ENCODE data around the gene LRRC55. TPM values are rescaled to one million over a fixed set of nuclear protein-coding genes. Genes with fewer than 3 reads are reported as not detected.

The LRRC55 gene
- total RNA-seq, 1 donor from 2014 or later, result 0.12 TPM

- no peak for TF ChIP-seq CTCF (IDR thresholded peaks at IDR 0.05; ENCODE audit: unreplicated experiment)
- Mint-ChIP-seq H3K27me3 (peaks cover 10% of the 10 kb centered on the region), H3K36me3 (ENCODE audit: insufficient read depth) (no peaks in the 10 kb centered on the region), H3K27ac (no peak overlapping the region), H3K4me3 (ENCODE audit: low read depth) (no peak overlapping the region), H3K4me1 (ENCODE audit: low read depth) (no peaks in the 10 kb centered on the region), H3K9me3 (ENCODE audit: low read depth) (no peaks in the 10 kb centered on the region)
- no peak for DNase-seq (ENCODE audit: low spot score, unreplicated experiment)
These were observed 19.2 kb downstream of the LRRC55 start for GRCh38 chr11:57200917-57201316.

GRCh38 chr11:57202281-57202680 is 20.5 kb downstream of the LRRC55 start:
- Mint-ChIP-seq H3K4me1 (ENCODE audit: low read depth) (no peaks in the 10 kb centered on the region), H3K36me3 (ENCODE audit: insufficient read depth) (no peaks in the 10 kb centered on the region), H3K27me3 (peaks cover 16% of the 10 kb centered on the region), H3K4me3 (ENCODE audit: low read depth) (no peak overlapping the region), H3K27ac (no peak overlapping the region), H3K9me3 (ENCODE audit: low read depth) (no peaks in the 10 kb centered on the region)
- no peak for DNase-seq (ENCODE audit: low spot score, unreplicated experiment)
- TF ChIP-seq CTCF (IDR thresholded peaks at IDR 0.05; ENCODE audit: unreplicated experiment), result no peak

GRCh38 chr11:57203359-57203758 is 21.6 kb downstream of the LRRC55 start:
- TF ChIP-seq CTCF (IDR thresholded peaks at IDR 0.05; ENCODE audit: unreplicated experiment), result no peak
- no peak overlapping the region for H3K27ac Mint-ChIP-seq
- H3K36me3 Mint-ChIP-seq (ENCODE audit: insufficient read depth), result no peaks in the 10 kb centered on the region
- no peak overlapping the region for H3K4me3 Mint-ChIP-seq (ENCODE audit: low read depth)
- no peaks in the 10 kb centered on the region for H3K4me1 Mint-ChIP-seq (ENCODE audit: low read depth)
- DNase-seq (ENCODE audit: low spot score, unreplicated experiment), result no peak
- no peaks in the 10 kb centered on the region for H3K9me3 Mint-ChIP-seq (ENCODE audit: low read depth)
- peaks cover 16% of the 10 kb centered on the region for H3K27me3 Mint-ChIP-seq

GRCh38 chr11:57203882-57204480 is 22.2 kb downstream of the LRRC55 start:
- Mint-ChIP-seq H3K27me3 (peaks cover 16% of the 10 kb centered on the region), H3K27ac (no peak overlapping the region), H3K36me3 (ENCODE audit: insufficient read depth) (no peaks in the 10 kb centered on the region)

GRCh38 chr11:57205041-57205641 is 23.4 kb downstream of the LRRC55 start:
- peaks cover 16% of the 10 kb centered on the region for H3K27me3 Mint-ChIP-seq
- H3K4me1 Mint-ChIP-seq (ENCODE audit: low read depth), result no peaks in the 10 kb centered on the region
- H3K9me3 Mint-ChIP-seq (ENCODE audit: low read depth), result no peaks in the 10 kb centered on the region
- no peak for DNase-seq (ENCODE audit: low spot score, unreplicated experiment)
- no peak overlapping the region for H3K4me3 Mint-ChIP-seq (ENCODE audit: low read depth)
- no peaks in the 10 kb centered on the region for H3K36me3 Mint-ChIP-seq (ENCODE audit: insufficient read depth)
- TF ChIP-seq CTCF (IDR thresholded peaks at IDR 0.05; ENCODE audit: unreplicated experiment), result no peak
- H3K27ac Mint-ChIP-seq, result no peak overlapping the region

More at GRCh38 chr11:57203882-57204480, 22.2 kb downstream of the LRRC55 start:
- DNase-seq (ENCODE audit: low spot score, unreplicated experiment), result no peak
- TF ChIP-seq CTCF (IDR thresholded peaks at IDR 0.05; ENCODE audit: unreplicated experiment), result no peak
- Mint-ChIP-seq H3K4me3 (ENCODE audit: low read depth) (no peak overlapping the region), H3K4me1 (ENCODE audit: low read depth) (no peaks in the 10 kb centered on the region), H3K9me3 (ENCODE audit: low read depth) (no peaks in the 10 kb centered on the region)

Data from progenitor cell of endocrine pancreas (in vitro differentiated cells).